Uterus (tissue), 4 donors: ENCODE measurements around the gene ABHD12B. TPM values are rescaled to one million over a fixed set of nuclear protein-coding genes. Genes with fewer than 3 reads are reported as not detected.

Source experiments
- DNase-seq, 2 donors: peaks; one replicate each; pipeline ENCODE4 v3.0.0-alpha.2; 2019 to 2020
- H3K27ac ChIP-seq, 2 donors: fragments of 200-600 bp; sonication (generic); 1 replicate in 1 of 2; 2 replicates in 1 of 2; pipeline ENCODE4 v1.5.1; 2016 to 2018
- H3K27me3 ChIP-seq, 2 donors: fragments of 200-600 bp; sonication (generic); one replicate each; pipeline ENCODE4 v1.5.1; 2018 to 2019; ENCODE audit warnings: control low read depth in 1 of 2
- H3K36me3 ChIP-seq, 2 donors: fragments of 200-600 bp; sonication (generic); one replicate each; pipeline ENCODE4 v1.5.1; 2019; ENCODE audit warnings: control low read depth in 1 of 2
- H3K4me1 ChIP-seq, 2 donors: fragments of 200-600 bp; sonication (generic); one replicate each; pipeline ENCODE4 v1.5.1; 2018 to 2019; ENCODE audit warnings: control low read depth in 1 of 2
- H3K4me3 ChIP-seq, 2 donors: fragments of 200-600 bp; sonication (generic); 1 replicate in 1 of 2; 2 replicates in 1 of 2; pipeline ENCODE4 v1.5.1; 2018 to 2019; ENCODE audit warnings: mild to moderate bottlenecking in 1 of 2
- H3K9me3 ChIP-seq, 2 donors: fragments of 200-600 bp; sonication (generic); one replicate each; pipeline ENCODE4 v1.5.1; 2019; ENCODE audit warnings: control low read depth in 1 of 2
- POLR2A ChIP-seq, 2 donors: fragments of 450-650 bp; IDR thresholded peaks; one replicate each; pipeline ENCODE4 v1.6.1; 2016; ENCODE audit warnings: antibody characterized with exemption in 2 of 2, mild to moderate bottlenecking in 1 of 2, moderate library complexity in 1 of 2
- intact Hi-C: fragments of 100-400 bp; cut with DNase I; formaldehyde crosslinking; loops from one replicate; pipeline ENCODE4 v1.15.1; 2023; ENCODE audit warnings: low total_unique reads
- total RNA-seq, 4 donors: library from RNA; depleted of rRNA in 3 of 4; stranded (reverse); fragments of >200 nt in 3 of 4; gene quantifications; one replicate each; pipeline versions ENCODE4 v1.1.0 to v1.2.4, GENCODE V29; 2014 to 2023
- TF ChIP-seq, protein P1 (sequence below), 4 experiments: fragments of 200-600 bp in 2 of 4; fragments of 450-650 bp in 2 of 4; sonication (generic) in 2 of 4; IDR thresholded peaks; one replicate each; pipeline ENCODE4 v1.5.1; 2016 to 2019; ENCODE audit warnings: antibody characterized with exemption in 4 of 4, mild to moderate bottlenecking in 2 of 4, moderate library complexity in 1 of 4
- donor health status: DM: yes; HTN: yes; CAD: no.

The ABHD12B gene
- total RNA-seq, 4 donors from 2014 or later = not detected

DNA sequence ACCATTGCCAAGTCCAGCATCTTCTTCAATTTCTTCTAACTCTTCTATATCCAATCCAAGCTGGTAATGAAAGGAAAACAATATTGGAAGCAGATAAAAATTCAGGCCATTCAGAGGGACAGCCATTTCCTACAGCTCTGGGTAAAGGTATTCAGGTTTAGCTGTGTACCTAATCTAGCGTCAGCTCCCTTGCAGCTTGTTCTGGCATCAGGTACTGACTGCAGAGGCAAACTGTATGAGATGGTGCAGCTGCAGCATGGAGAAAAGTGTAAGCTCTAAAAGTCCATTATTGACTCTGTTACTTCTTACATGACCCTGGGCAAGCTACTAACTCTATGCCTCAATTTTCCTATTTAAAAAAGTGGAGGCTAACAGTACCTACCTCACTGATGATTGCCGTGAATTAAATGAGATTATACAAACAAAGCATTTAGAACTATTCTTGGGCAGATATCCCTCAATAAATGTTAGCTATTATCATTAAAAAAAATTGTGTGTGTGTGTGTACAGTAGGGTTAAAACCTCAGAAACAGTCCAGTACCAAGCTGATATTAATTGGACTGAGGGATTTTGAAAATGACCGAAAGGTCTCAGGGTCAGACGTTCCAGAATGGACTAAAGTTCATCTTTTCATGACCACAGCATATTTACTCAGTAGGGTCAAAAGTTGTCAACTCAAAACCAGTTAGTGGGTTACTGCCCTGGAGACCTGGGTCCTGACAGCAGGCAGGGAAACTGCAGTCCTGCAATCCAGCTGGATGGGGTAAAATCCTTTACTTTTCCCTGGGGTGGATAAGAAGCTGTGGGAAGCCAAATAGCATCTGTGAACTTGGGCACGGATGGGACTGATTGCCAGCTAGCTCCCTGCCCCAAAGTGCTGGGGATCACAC lies 63.5 kb downstream of the ABHD12B start:
- no peak for DNase-seq
- Histone ChIP-seq H3K27ac (no peak overlapping the region), H3K27me3 (no peaks in the 10 kb centered on the region), H3K9me3 (no peaks in the 10 kb centered on the region), H3K4me3 (no peak overlapping the region), H3K36me3 (no peaks in the 10 kb centered on the region), H3K4me1 (no peaks in the 10 kb centered on the region)
- intact Hi-C loops = no loop called here
- TF ChIP-seq, protein P1, sequence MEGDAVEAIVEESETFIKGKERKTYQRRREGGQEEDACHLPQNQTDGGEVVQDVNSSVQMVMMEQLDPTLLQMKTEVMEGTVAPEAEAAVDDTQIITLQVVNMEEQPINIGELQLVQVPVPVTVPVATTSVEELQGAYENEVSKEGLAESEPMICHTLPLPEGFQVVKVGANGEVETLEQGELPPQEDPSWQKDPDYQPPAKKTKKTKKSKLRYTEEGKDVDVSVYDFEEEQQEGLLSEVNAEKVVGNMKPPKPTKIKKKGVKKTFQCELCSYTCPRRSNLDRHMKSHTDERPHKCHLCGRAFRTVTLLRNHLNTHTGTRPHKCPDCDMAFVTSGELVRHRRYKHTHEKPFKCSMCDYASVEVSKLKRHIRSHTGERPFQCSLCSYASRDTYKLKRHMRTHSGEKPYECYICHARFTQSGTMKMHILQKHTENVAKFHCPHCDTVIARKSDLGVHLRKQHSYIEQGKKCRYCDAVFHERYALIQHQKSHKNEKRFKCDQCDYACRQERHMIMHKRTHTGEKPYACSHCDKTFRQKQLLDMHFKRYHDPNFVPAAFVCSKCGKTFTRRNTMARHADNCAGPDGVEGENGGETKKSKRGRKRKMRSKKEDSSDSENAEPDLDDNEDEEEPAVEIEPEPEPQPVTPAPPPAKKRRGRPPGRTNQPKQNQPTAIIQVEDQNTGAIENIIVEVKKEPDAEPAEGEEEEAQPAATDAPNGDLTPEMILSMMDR (IDR thresholded peaks at IDR 0.05) = no peak
- no peak for TF ChIP-seq POLR2A (IDR thresholded peaks at IDR 0.05)

DNA sequence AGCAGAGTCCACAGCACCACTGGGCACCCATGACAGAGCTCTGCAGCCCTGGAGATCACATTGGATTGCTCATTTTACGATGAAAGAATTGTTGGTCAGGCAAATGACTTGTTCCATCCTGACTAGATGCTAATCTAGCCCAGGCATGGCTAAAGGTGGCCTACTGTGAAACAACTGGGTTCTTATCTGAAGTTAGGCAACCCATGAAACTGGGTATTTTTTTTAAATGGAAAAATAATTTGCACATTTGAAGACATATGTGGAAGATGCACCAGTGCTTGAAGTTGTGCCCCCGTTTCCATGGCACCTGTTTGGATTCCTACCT lies 64.1 kb downstream of the ABHD12B start:
- Histone ChIP-seq H3K9me3 (no peaks in the 10 kb centered on the region), H3K27ac (no peak overlapping the region), H3K4me3 (no peak overlapping the region), H3K27me3 (no peaks in the 10 kb centered on the region), H3K36me3 (no peaks in the 10 kb centered on the region), H3K4me1 (no peaks in the 10 kb centered on the region)
- DNase-seq = no peak
- TF ChIP-seq POLR2A (IDR thresholded peaks at IDR 0.05) = no peak
- TF ChIP-seq, protein P1 (IDR thresholded peaks at IDR 0.05) = no peak
- intact Hi-C loops = no loop called here

DNA sequence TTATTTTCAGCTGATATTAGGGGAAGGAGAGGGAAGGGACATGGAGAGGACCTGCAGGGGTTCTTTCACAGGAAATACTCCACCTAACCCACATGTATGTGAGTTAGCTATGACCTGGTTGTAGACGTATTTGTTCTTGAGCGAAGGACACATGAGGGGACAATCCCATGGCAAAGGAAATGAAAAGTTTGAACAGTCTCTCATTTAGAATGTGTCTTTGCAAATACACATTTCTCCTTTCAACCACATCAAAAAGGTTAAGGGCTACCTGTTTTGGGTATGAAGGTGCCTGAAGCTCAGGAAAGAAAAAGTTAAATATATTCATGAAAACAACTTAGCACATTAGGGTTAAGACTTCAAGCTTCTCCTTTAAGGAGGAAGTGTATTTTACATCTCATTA lies 65.0 kb downstream of the ABHD12B start:
- no peaks in the 10 kb centered on the region for H3K9me3 ChIP-seq
- H3K4me3 ChIP-seq = no peak overlapping the region
- no peak for DNase-seq
- H3K36me3 ChIP-seq = no peaks in the 10 kb centered on the region
- H3K4me1 ChIP-seq = no peaks in the 10 kb centered on the region
- TF ChIP-seq, protein P1 (IDR thresholded peaks at IDR 0.05) = no peak
- TF ChIP-seq POLR2A (IDR thresholded peaks at IDR 0.05) = no peak
- H3K27ac ChIP-seq = no peak overlapping the region
- H3K27me3 ChIP-seq = no peaks in the 10 kb centered on the region
- intact Hi-C loops = no loop called here

DNA sequence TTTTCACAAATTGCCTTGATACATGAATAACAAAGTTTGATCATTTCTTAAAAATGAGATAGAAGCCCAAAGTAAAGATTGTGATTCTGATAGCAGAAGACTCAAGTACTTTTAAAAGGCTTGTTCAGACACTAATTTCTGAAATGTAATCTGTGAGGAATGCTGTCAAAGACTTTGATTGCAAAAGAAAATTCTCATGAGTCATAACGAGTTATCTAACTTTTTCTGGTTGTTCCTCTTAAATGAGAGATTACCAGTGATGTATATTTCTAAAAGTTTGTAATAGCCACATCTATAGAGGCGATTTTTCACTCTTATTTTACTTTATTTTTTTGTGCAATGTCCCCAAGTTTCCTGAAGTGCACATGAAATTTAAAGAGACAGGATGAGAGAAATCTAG lies 65.5 kb downstream of the ABHD12B start:
- H3K27ac ChIP-seq = no peak overlapping the region
- intact Hi-C loops = no loop called here

DNA sequence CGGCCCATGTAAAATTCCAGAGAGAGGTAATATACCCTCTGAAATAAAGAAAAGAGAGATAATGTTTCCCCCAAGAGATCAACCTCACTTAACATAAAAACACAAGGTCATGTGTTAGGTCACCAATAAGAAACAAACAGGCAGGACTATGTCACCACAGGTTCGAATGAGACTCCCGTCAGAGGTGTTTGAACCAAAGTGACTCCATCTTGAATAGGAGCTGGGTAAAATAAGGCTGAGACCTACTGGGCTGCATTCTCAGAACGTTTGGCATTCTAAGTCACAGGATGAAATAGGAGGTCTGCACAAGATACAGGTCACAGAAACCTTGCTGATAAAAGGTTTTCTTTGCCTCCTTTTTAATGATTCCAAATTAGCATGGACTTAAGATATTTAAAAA lies 65.9 kb downstream of the ABHD12B start:
- TF ChIP-seq, protein P1 (IDR thresholded peaks at IDR 0.05) = no peak
- TF ChIP-seq POLR2A (IDR thresholded peaks at IDR 0.05) = no peak
- no peaks in the 10 kb centered on the region for H3K36me3 ChIP-seq
- intact Hi-C loops = no loop called here

More for the DNA sequence above, 65.5 kb downstream of the ABHD12B start:
- no peak for DNase-seq
- Histone ChIP-seq H3K4me3 (no peak overlapping the region), H3K36me3 (no peaks in the 10 kb centered on the region), H3K9me3 (no peaks in the 10 kb centered on the region), H3K27me3 (no peaks in the 10 kb centered on the region), H3K4me1 (no peaks in the 10 kb centered on the region)
- TF ChIP-seq, protein P1 (IDR thresholded peaks at IDR 0.05) = no peak
- no peak for TF ChIP-seq POLR2A (IDR thresholded peaks at IDR 0.05)

More for the DNA sequence above, 65.9 kb downstream of the ABHD12B start:
- no peak for DNase-seq
- no peak overlapping the region for H3K4me3 ChIP-seq
- H3K27ac ChIP-seq = no peak overlapping the region
- H3K4me1 ChIP-seq = no peaks in the 10 kb centered on the region
- no peaks in the 10 kb centered on the region for H3K27me3 ChIP-seq
- no peaks in the 10 kb centered on the region for H3K9me3 ChIP-seq
